Body of pancreas (tissue), 4 donors: ENCODE measurements around the gene CRYBG3. TPM values are rescaled to one million over a fixed set of nuclear protein-coding genes. Genes with fewer than 3 reads are reported as not detected.

Source experiments
- ATAC-seq: fragments of 150-250 bp; one replicate; pipeline ENCODE4 v1.9.1; 2016
- DNase-seq, 4 donors: peaks; one replicate each; pipeline ENCODE4 v3.0.0-alpha.2; 2019
- H3K27ac ChIP-seq, 4 donors: fragments of 200-600 bp; sonication (generic); 1 replicate in 3 of 4; 2 replicates in 1 of 4; pipeline versions ENCODE4 v1.5.1 to v1.6.1; 2016 to 2019; ENCODE audit warnings: mild to moderate bottlenecking in 1 of 4, mixed read lengths in 1 of 4, moderate library complexity in 1 of 4
- H3K27me3 ChIP-seq, 2 donors: fragments of 200-600 bp; sonication (generic); one replicate each; pipeline ENCODE4 v1.6.0; 2016; ENCODE audit warnings: mild to moderate bottlenecking in 1 of 2
- H3K36me3 ChIP-seq, 2 donors: fragments of 200-600 bp; sonication (generic); replicated peaks in 1 of 2; 2 replicates each; pipeline ENCODE4 v1.5.1; 2016; ENCODE audit warnings: low read depth in 2 of 2; ENCODE audit not compliant: insufficient read depth in 1 of 2
- H3K4me1 ChIP-seq: fragments of 200-600 bp; sonication (generic); one replicate; pipeline ENCODE4 v1.6.0; 2016
- H3K4me3 ChIP-seq, 2 donors: fragments of 200-600 bp; sonication (generic); 1 replicate in 1 of 2; 2 replicates in 1 of 2; pipeline ENCODE4 v1.5.1; 2016 to 2019
- H3K9me3 ChIP-seq, 3 donors: fragments of 200-600 bp; sonication (generic); 1 replicate in 2 of 3; 2 replicates in 1 of 3; pipeline ENCODE4 v1.5.1; 2016
- POLR2A ChIP-seq, 3 donors: fragments of 450-650 bp; IDR thresholded peaks; one replicate each; pipeline ENCODE4 v1.6.1; 2016; ENCODE audit warnings: antibody characterized with exemption in 3 of 3, mild to moderate bottlenecking in 2 of 3
- WGBS, 2 donors: methylation state at CpG; one replicate each; pipeline ENCODE4 v1.1.5; 2017; 5-methylcytosine and 5-hydroxymethylcytosine counted together
- intact Hi-C: fragments of 100-400 bp; cut with DNase I; formaldehyde crosslinking; loops from one replicate; pipeline ENCODE4 v1.15.1; 2023
- total RNA-seq, 2 donors: library from RNA; depleted of rRNA; stranded (reverse); fragments of >200 nt; gene quantifications; one replicate each; pipeline ENCODE4 v1.1.0, GENCODE V29; 2016
- TF ChIP-seq, protein P1 (sequence below), 7 experiments: fragments of 450-650 bp in 4 of 7; fragments of 200-600 bp in 3 of 7; sonication (generic) in 3 of 7; IDR thresholded peaks; one replicate each; pipeline ENCODE4 v1.5.1; 2016 to 2019; ENCODE audit warnings: antibody characterized with exemption in 7 of 7

The CRYBG3 gene
- total RNA-seq, 2 donors from 2014 or later = 14.5 to 17.1 TPM

DNA sequence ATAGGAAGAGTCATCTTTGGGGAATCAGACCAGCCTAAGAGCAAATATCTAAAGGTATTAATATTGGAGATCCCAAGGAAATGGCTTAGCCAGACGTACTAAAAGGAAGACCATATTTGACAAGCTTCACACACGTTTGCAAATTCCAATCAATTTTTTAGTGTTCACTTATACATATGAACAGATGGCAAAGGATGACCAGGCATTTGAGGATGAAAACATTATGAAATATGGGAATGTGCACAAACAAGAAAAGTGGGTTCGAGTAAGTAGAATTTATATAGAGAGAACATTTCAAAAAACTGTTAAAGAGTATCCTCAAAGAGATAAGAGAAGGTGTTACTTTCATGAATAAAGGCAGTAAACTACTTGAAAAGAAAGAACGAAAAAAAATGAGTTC is 25.9 kb upstream of the CRYBG3 start:
- H3K27ac ChIP-seq = no peak overlapping the region
- 79 to 86% methylated on average over 4 of the region's 4 CpGs for WGBS, 2 donors
- no peak overlapping the region for H3K4me3 ChIP-seq
- ATAC-seq = no peak
- no peaks in the 10 kb centered on the region for H3K36me3 ChIP-seq
- TF ChIP-seq POLR2A (IDR thresholded peaks at IDR 0.05) = no peak
- TF ChIP-seq, protein P1, sequence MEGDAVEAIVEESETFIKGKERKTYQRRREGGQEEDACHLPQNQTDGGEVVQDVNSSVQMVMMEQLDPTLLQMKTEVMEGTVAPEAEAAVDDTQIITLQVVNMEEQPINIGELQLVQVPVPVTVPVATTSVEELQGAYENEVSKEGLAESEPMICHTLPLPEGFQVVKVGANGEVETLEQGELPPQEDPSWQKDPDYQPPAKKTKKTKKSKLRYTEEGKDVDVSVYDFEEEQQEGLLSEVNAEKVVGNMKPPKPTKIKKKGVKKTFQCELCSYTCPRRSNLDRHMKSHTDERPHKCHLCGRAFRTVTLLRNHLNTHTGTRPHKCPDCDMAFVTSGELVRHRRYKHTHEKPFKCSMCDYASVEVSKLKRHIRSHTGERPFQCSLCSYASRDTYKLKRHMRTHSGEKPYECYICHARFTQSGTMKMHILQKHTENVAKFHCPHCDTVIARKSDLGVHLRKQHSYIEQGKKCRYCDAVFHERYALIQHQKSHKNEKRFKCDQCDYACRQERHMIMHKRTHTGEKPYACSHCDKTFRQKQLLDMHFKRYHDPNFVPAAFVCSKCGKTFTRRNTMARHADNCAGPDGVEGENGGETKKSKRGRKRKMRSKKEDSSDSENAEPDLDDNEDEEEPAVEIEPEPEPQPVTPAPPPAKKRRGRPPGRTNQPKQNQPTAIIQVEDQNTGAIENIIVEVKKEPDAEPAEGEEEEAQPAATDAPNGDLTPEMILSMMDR (IDR thresholded peaks at IDR 0.05) = no peak
- H3K9me3 ChIP-seq = no peaks in the 10 kb centered on the region
- H3K27me3 ChIP-seq = no peaks in the 10 kb centered on the region
- intact Hi-C loops = loop anchor here (5.0 kb wide), 1 partner anchor 226 kb away; no protein-coding TSS in a partner anchor
- no peak for DNase-seq
- no peaks in the 10 kb centered on the region for H3K4me1 ChIP-seq

- Histone ChIP-seq H3K27me3 (no peaks in the 10 kb centered on the region), H3K4me3 (no peak overlapping the region), H3K4me1 (no peaks in the 10 kb centered on the region), H3K27ac (no peak overlapping the region), H3K36me3 (no peaks in the 10 kb centered on the region), H3K9me3 (no peaks in the 10 kb centered on the region)
- WGBS, 2 donors = 83 to 88% methylated on average over 3 of the region's 3 CpGs
- TF ChIP-seq, protein P1 (IDR thresholded peaks at IDR 0.05) = no peak
- TF ChIP-seq POLR2A (IDR thresholded peaks at IDR 0.05) = no peak
- intact Hi-C loops = no loop called here
- DNase-seq (no peak), ATAC-seq (no peak)
These were observed 17.3 kb upstream of the CRYBG3 start for GRCh38 chr3:97804471-97804870.

- Histone ChIP-seq H3K4me3 (no peak overlapping the region), H3K4me1 (no peaks in the 10 kb centered on the region), H3K27ac (no peak overlapping the region), H3K9me3 (no peaks in the 10 kb centered on the region), H3K36me3 (no peaks in the 10 kb centered on the region), H3K27me3 (no peaks in the 10 kb centered on the region)
- ATAC-seq (no peak), DNase-seq (no peak)
- TF ChIP-seq, protein P1 (IDR thresholded peaks at IDR 0.05) = no peak
- no peak for TF ChIP-seq POLR2A (IDR thresholded peaks at IDR 0.05)
- 53 to 58% methylated on average over 2 of the region's 2 CpGs for WGBS, 2 donors
- intact Hi-C loops = no loop called here
These were observed 10.9 kb upstream of the CRYBG3 start for GRCh38 chr3:97810779-97811390.

GRCh38 chr3:97815149-97815917 is 6.5 kb upstream of the CRYBG3 start:
- DNase-seq (no peak), ATAC-seq (no peak)
- no peaks in the 10 kb centered on the region for H3K4me1 ChIP-seq
- H3K27me3 ChIP-seq = no peaks in the 10 kb centered on the region
- WGBS, 2 donors = 0% methylated on average over 1 of the region's 1 CpG
- no peaks in the 10 kb centered on the region for H3K36me3 ChIP-seq
- no peaks in the 10 kb centered on the region for H3K9me3 ChIP-seq
- intact Hi-C loops = no loop called here
- H3K4me3 ChIP-seq = no peak overlapping the region
- TF ChIP-seq POLR2A (IDR thresholded peaks at IDR 0.05) = no peak
- TF ChIP-seq, protein P1 (IDR thresholded peaks at IDR 0.05) = no peak
- no peak overlapping the region for H3K27ac ChIP-seq
